Thyroid gland (tissue), 4 donors: ENCODE data around the gene KAT14.

Experiments used
- CTCF ChIP-seq, 6 experiments: fragments of 200-600 bp in 3 of 6; fragments of 450-650 bp in 3 of 6; sonication (generic) in 3 of 6; IDR thresholded peaks; one replicate each; pipeline ENCODE4 v1.5.1; 2016 to 2019; ENCODE audit warnings: antibody characterized with exemption in 6 of 6, mild to moderate bottlenecking in 2 of 6, inconsistent platforms in 1 of 6, moderate library complexity in 1 of 6
- POLR2A ChIP-seq, 2 donors: fragments of 450-650 bp; IDR thresholded peaks; one replicate each; pipeline ENCODE4 v1.6.1; 2017; ENCODE audit warnings: antibody characterized with exemption in 2 of 2, mild to moderate bottlenecking in 2 of 2, moderate library complexity in 1 of 2

GRCh38 chr20:18090044-18090443, 47.6 kb upstream of the KAT14 start:
- TF ChIP-seq POLR2A (IDR thresholded peaks at IDR 0.05) (no peak), CTCF (IDR thresholded peaks at IDR 0.05) (no peak)
